C4-2B (cell line): ENCODE results near the gene EEF2K.

Source experiments
- H3K27ac ChIP-seq: fragments of 450-650 bp; 2 replicates; pipeline ENCODE4 v1.5.1; 2017
- ZFX ChIP-seq: fragments of 450-650 bp; IDR thresholded peaks from 2 replicates; pipeline ENCODE4 v1.6.1; 2017
- TF ChIP-seq, protein P1 (sequence below): fragments of 450-650 bp; conservative IDR thresholded peaks from 2 replicates; pipeline ENCODE4 v1.5.1; 2017; ENCODE audit warnings: mild to moderate bottlenecking

Gene EEF2K

GRCh38 chr16:22183335-22183734 lies 22.7 kb upstream of the EEF2K start:
- no peak overlapping the region for H3K27ac ChIP-seq
- TF ChIP-seq ZFX: no peak
- TF ChIP-seq, protein P1, sequence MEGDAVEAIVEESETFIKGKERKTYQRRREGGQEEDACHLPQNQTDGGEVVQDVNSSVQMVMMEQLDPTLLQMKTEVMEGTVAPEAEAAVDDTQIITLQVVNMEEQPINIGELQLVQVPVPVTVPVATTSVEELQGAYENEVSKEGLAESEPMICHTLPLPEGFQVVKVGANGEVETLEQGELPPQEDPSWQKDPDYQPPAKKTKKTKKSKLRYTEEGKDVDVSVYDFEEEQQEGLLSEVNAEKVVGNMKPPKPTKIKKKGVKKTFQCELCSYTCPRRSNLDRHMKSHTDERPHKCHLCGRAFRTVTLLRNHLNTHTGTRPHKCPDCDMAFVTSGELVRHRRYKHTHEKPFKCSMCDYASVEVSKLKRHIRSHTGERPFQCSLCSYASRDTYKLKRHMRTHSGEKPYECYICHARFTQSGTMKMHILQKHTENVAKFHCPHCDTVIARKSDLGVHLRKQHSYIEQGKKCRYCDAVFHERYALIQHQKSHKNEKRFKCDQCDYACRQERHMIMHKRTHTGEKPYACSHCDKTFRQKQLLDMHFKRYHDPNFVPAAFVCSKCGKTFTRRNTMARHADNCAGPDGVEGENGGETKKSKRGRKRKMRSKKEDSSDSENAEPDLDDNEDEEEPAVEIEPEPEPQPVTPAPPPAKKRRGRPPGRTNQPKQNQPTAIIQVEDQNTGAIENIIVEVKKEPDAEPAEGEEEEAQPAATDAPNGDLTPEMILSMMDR: no peak

DNA sequence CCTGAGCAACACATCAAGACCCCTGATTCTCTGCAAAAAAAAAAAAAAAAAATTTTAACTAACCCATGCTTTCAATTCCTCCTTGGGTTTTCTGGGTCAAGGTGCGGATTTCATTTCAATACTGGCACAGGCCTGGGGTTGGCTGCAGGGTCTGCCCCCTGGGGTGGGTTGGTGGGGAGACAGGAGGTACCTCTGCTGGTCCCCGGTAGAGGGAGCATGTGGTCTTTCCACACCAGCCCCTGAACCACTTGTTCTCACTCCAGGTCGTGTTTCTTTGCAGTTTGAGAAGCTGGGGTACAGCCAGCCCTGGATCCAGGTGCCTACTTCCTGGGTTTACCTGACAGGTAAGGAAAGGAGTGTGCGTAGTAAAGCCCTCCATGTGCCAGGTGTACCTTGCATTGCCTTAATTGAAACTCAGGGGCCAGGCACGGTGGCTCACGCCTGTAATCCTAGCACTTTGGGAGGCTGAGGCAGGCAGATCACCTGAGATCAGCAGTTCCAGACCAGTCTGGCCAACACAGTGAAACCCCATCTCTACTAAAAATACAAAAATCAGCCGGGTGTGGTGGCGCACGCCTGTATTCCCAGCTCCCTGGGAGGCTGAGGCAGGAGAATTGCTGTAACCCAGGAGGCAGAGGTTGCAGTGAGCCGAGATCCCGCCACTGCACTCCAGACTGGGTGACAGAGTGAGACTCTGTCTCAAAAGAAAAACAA lies 22.0 kb upstream of the EEF2K start:
- TF ChIP-seq, protein P1: peak; percentile 59
- no peak for TF ChIP-seq ZFX

DNA sequence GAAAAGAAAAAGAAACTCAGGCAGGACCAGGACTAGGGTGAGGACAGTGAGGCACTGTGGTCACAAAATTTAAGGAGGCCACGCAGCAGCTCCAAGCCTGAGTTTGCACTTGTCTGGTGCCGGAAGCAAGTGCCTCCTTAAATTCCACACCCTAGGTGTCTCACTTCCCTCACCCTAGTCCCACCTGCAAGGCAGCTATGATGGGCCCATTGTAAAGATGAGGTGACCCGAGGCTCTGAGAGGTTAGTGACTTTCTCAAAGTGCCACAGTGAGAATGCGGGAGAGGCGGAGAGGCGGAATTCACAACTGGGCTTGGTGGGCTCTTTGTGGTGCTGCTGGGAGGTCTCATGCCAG lies 21.5 kb upstream of the EEF2K start:
- no peak overlapping the region for H3K27ac ChIP-seq

More for the DNA sequence above, 22.0 kb upstream of the EEF2K start:
- no peak overlapping the region for H3K27ac ChIP-seq

GRCh38 chr16:22186517-22186916 lies 19.6 kb upstream of the EEF2K start:
- no peak overlapping the region for H3K27ac ChIP-seq
- TF ChIP-seq, protein P1: peak; percentile 20; the same call in 1 of the 2 replicates
- no peak for TF ChIP-seq ZFX

More for the DNA sequence above, 21.5 kb upstream of the EEF2K start:
- TF ChIP-seq, protein P1: no peak
- TF ChIP-seq ZFX: no peak

DNA sequence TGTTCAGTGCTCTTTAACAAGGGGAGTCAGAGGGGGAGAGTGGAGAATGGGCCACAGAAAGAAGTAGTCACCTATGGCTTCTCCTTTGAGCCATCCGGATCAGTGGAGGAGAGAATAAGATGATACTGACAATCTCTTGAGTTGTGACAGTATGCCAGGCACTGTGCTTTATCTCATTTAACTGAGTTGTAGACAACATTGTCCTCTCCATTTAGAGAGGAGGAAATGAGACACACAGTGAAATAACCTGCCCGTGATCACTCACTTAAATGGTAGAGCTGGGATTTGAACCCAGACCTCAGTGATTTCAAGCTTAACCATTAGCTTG lies 17.8 kb upstream of the EEF2K start:
- no peak for TF ChIP-seq ZFX
- TF ChIP-seq, protein P1: no peak
- no peak overlapping the region for H3K27ac ChIP-seq

DNA sequence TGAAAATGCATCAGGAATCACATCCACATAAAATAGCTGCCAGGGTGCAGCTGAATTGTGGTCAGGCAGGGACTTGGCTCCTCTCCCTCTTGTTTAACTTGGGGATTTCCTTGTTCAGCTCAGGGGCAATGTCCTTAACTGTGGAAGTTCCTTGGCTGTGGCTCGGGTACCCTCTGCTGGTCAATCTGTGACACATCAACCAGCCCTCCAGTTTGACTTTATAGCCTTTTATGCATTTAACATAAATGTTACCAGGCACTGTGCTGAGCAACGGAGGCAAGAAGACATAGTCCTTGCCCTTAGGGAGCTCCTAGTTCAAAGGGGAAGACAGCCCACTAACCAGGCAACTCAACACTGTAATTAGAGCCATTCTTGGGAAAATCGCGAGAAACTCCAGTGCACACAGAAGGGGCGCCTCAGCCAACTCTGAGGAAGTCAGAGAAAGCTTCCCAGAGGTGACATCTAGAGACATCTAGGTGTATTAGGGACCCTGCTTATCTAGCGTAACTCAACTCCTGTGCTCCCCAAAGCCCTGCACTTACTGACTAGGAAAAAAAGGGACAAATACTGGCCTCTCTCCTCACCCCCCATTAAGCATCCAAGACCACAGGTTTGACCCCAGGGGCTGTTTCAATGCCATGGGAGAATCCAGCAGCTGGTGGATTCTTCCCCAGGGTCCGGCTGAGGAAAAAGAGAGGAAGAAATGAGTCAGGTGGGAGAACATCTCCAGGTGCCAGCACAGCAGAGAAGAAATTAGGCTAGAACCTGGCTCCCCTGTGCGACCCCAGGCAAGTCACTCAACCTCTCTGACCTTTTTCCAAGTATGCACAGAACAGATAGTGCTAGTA lies 17.3 kb upstream of the EEF2K start:
- no peak overlapping the region for H3K27ac ChIP-seq
- no peak for TF ChIP-seq ZFX
- TF ChIP-seq, protein P1: peak; percentile 94

- H3K27ac ChIP-seq: peak overlapping the region; percentile 71
- TF ChIP-seq, protein P1: no peak
- no peak for TF ChIP-seq ZFX
Measured at GRCh38 chr16:22189473-22190080, 16.5 kb upstream of the EEF2K start.
